Mesendoderm (in vitro differentiated cells): ENCODE results near the gene PITPNM3.
A peak's percentile ranks its signal among the peaks of the same experiment; 100 is the strongest.

Experiments
- DNase-seq: peaks from one replicate; pipeline ENCODE4 v3.0.0; 2013
- H2AK5ac ChIP-seq: 2 replicates; pipeline ENCODE4 v1.6.1; 2013; ENCODE audit warnings: low read length, inconsistent platforms
- H2BK120ac ChIP-seq: 2 replicates; pipeline ENCODE4 v1.6.1; 2013; ENCODE audit warnings: low read depth, mild to moderate bottlenecking, low read length, moderate library complexity, mixed read lengths
- H2BK15ac ChIP-seq: replicated peaks from 2 replicates; pipeline ENCODE4 v1.6.1; 2013; ENCODE audit warnings: low read depth, mild to moderate bottlenecking, moderate library complexity
- H2BK5ac ChIP-seq: 2 replicates; pipeline ENCODE4 v1.6.1; 2013; ENCODE audit warnings: low read length, inconsistent platforms
- H3K18ac ChIP-seq: 2 replicates; pipeline ENCODE4 v1.6.1; 2013; ENCODE audit warnings: mild to moderate bottlenecking, low read length, mixed read lengths
- H3K23ac ChIP-seq: one replicate; pipeline ENCODE4 v1.6.1; 2013; ENCODE audit warnings: low read length
- H3K27ac ChIP-seq: 2 replicates; pipeline ENCODE4 v1.5.1; 2013; ENCODE audit warnings: low read depth, mild to moderate bottlenecking, inconsistent platforms, low read length, moderate library complexity
- H3K27me3 ChIP-seq: 2 replicates; pipeline ENCODE4 v1.6.1; 2013; ENCODE audit warnings: low read length, control low read depth, mild to moderate bottlenecking, inconsistent platforms; ENCODE audit not compliant: insufficient read depth, poor library complexity
- H3K36me3 ChIP-seq: 2 replicates; pipeline ENCODE4 v1.6.1; 2013; ENCODE audit warnings: low read length, inconsistent platforms; ENCODE audit not compliant: control insufficient read depth, insufficient read depth
- H3K4ac ChIP-seq: one replicate; pipeline ENCODE4 v1.6.1; 2013; ENCODE audit warnings: low read depth, mild to moderate bottlenecking, low read length, moderate library complexity
- H3K4me1 ChIP-seq: 2 replicates; pipeline ENCODE4 v1.6.1; 2013; ENCODE audit warnings: low read depth, low read length, inconsistent platforms; ENCODE audit not compliant: control insufficient read depth
- H3K4me2 ChIP-seq: 2 replicates; pipeline ENCODE4 v1.6.1; 2013; ENCODE audit warnings: low read length
- H3K4me3 ChIP-seq: 2 replicates; pipeline ENCODE4 v1.5.1; 2013; ENCODE audit warnings: mild to moderate bottlenecking, low read length
- H3K56ac ChIP-seq: one replicate; pipeline ENCODE4 v1.6.1; 2013; ENCODE audit warnings: low read length
- H3K79me1 ChIP-seq: 2 replicates; pipeline ENCODE4 v1.6.1; 2013; ENCODE audit warnings: low read length, inconsistent platforms
- H3K79me2 ChIP-seq: 2 replicates; pipeline ENCODE4 v1.6.1; 2013; ENCODE audit warnings: mild to moderate bottlenecking, low read length; ENCODE audit not compliant: control insufficient read depth, insufficient read depth
- H3K9ac ChIP-seq: 2 replicates; pipeline ENCODE4 v1.6.1; 2013; ENCODE audit warnings: low read length, inconsistent platforms
- H4K5ac ChIP-seq: one replicate; pipeline ENCODE4 v1.6.1; 2013; ENCODE audit warnings: low read length
- H4K8ac ChIP-seq: one replicate; pipeline ENCODE4 v1.6.1; 2013; ENCODE audit warnings: low read depth, mild to moderate bottlenecking, control low read depth, low read length, moderate library complexity
- WGBS: extraction: QIAGEN DNeasy Blood & Tissue Kit; methylation state at CpG from one replicate; pipeline ENCODE4 v1.1.7; 2013; ENCODE audit warnings: low lambda C conversion rate, missing lambda C conversion rate; ENCODE audit not compliant: insufficient coverage; ENCODE audit errors: extremely low coverage; 5-methylcytosine and 5-hydroxymethylcytosine counted together

Gene PITPNM3

GRCh38 chr17:6456914-6457687 is 99.3 kb downstream of the PITPNM3 start:
- H3K4me2 ChIP-seq, result no peak overlapping the region
- H3K27me3 ChIP-seq, result no peaks in the 10 kb centered on the region
- H2BK5ac ChIP-seq, result no peak overlapping the region
- no peak overlapping the region for H3K9ac ChIP-seq
- H3K56ac ChIP-seq, result no peak overlapping the region
- no peaks in the 10 kb centered on the region for H3K79me2 ChIP-seq
- no peak overlapping the region for H4K8ac ChIP-seq
- no peaks in the 10 kb centered on the region for H3K79me1 ChIP-seq
- no peaks in the 10 kb centered on the region for H3K4me1 ChIP-seq
- no peak overlapping the region for H3K23ac ChIP-seq
- no peak overlapping the region for H3K4ac ChIP-seq
- H3K4me3 ChIP-seq, result no peak overlapping the region
- DNase-seq, result peak; percentile 41
- H2AK5ac ChIP-seq, result no peak overlapping the region
- no peak overlapping the region for H3K27ac ChIP-seq
- no peak overlapping the region for H2BK120ac ChIP-seq
- H2BK15ac ChIP-seq, result no peak overlapping the region
- no CpG with 5 or more reads among the region's 14 CpGs for WGBS
- H3K18ac ChIP-seq, result no peak overlapping the region
- H3K36me3 ChIP-seq, result no peaks in the 10 kb centered on the region
- H4K5ac ChIP-seq, result no peak overlapping the region

- no peak for DNase-seq
- no CpG with 5 or more reads among the region's 9 CpGs for WGBS
- Histone ChIP-seq H3K18ac (no peak overlapping the region), H2BK5ac (no peak overlapping the region), H4K8ac (no peak overlapping the region), H3K56ac (no peak overlapping the region), H3K23ac (no peak overlapping the region), H2BK120ac (no peak overlapping the region), H2AK5ac (no peak overlapping the region), H3K4me2 (no peak overlapping the region), H3K79me1 (no peaks in the 10 kb centered on the region), H3K79me2 (no peaks in the 10 kb centered on the region), H3K9ac (no peak overlapping the region), H3K27ac (no peak overlapping the region), H3K36me3 (no peaks in the 10 kb centered on the region), H3K4me1 (no peaks in the 10 kb centered on the region), H4K5ac (no peak overlapping the region), H2BK15ac (no peak overlapping the region), H3K4ac (no peak overlapping the region), H3K27me3 (no peaks in the 10 kb centered on the region), H3K4me3 (no peak overlapping the region)
Observed at GRCh38 chr17:6456321-6456720, 100.0 kb downstream of the PITPNM3 start.

- Histone ChIP-seq H2BK5ac (no peak overlapping the region), H3K27ac (no peak overlapping the region), H3K4me3 (peak overlapping the region; percentile 29), H4K5ac (no peak overlapping the region), H3K27me3 (no peaks in the 10 kb centered on the region), H3K4me2 (peak overlapping the region; percentile 83), H2BK120ac (no peak overlapping the region), H3K23ac (no peak overlapping the region), H2BK15ac (no peak overlapping the region), H3K4me1 (no peaks in the 10 kb centered on the region), H3K79me2 (no peaks in the 10 kb centered on the region), H3K36me3 (peaks cover 2% of the 10 kb centered on the region), H3K4ac (peak overlapping the region; percentile 8), H3K79me1 (no peaks in the 10 kb centered on the region), H3K18ac (peak overlapping the region; percentile 21), H2AK5ac (no peak overlapping the region), H3K9ac (peak overlapping the region; percentile 78), H3K56ac (peak overlapping the region; percentile 88), H4K8ac (no peak overlapping the region)
- no CpG with 5 or more reads among the region's 35 CpGs for WGBS
- DNase-seq, result peak; percentile 67
Observed at GRCh38 chr17:6455321-6455705, 101.0 kb downstream of the PITPNM3 start.

- H3K56ac ChIP-seq, result peak overlapping the region; percentile 88
- no peak overlapping the region for H3K23ac ChIP-seq
- H3K4me3 ChIP-seq, result peak overlapping the region; percentile 29
- H3K27ac ChIP-seq, result no peak overlapping the region
- H3K4me1 ChIP-seq, result no peaks in the 10 kb centered on the region
- peak overlapping the region; percentile 21 for H3K18ac ChIP-seq
- no peaks in the 10 kb centered on the region for H3K79me2 ChIP-seq
- H2AK5ac ChIP-seq, result no peak overlapping the region
- H3K4ac ChIP-seq, result peak overlapping the region; percentile 8
- DNase-seq, result peak; percentile 28
- WGBS, result no CpG with 5 or more reads among the region's 35 CpGs
- H3K79me1 ChIP-seq, result no peaks in the 10 kb centered on the region
- H4K8ac ChIP-seq, result no peak overlapping the region
- no peak overlapping the region for H2BK15ac ChIP-seq
- peaks cover 7% of the 10 kb centered on the region for H3K36me3 ChIP-seq
- no peak overlapping the region for H2BK5ac ChIP-seq
- no peak overlapping the region for H4K5ac ChIP-seq
- H3K4me2 ChIP-seq, result peak overlapping the region; percentile 83
- peak overlapping the region; percentile 78 for H3K9ac ChIP-seq
- H2BK120ac ChIP-seq, result no peak overlapping the region
- H3K27me3 ChIP-seq, result no peaks in the 10 kb centered on the region
Observed at GRCh38 chr17:6454495-6455320, 101.6 kb downstream of the PITPNM3 start.

GRCh38 chr17:6453279-6454024 is 102.9 kb downstream of the PITPNM3 start:
- no peak for DNase-seq
- no peak overlapping the region for H4K8ac ChIP-seq
- no peak overlapping the region for H3K27ac ChIP-seq
- H3K9ac ChIP-seq, result no peak overlapping the region
- no peaks in the 10 kb centered on the region for H3K4me1 ChIP-seq
- H3K18ac ChIP-seq, result no peak overlapping the region
- H2BK120ac ChIP-seq, result no peak overlapping the region
- no peak overlapping the region for H3K4me2 ChIP-seq
- H2BK5ac ChIP-seq, result no peak overlapping the region
- no peak overlapping the region for H3K23ac ChIP-seq
- H3K27me3 ChIP-seq, result no peaks in the 10 kb centered on the region
- no CpG with 5 or more reads among the region's 14 CpGs for WGBS
- H2AK5ac ChIP-seq, result no peak overlapping the region
- H2BK15ac ChIP-seq, result no peak overlapping the region
- H3K79me2 ChIP-seq, result no peaks in the 10 kb centered on the region
- H3K79me1 ChIP-seq, result no peaks in the 10 kb centered on the region
- no peak overlapping the region for H3K4ac ChIP-seq
- H3K36me3 ChIP-seq, result peaks cover 11% of the 10 kb centered on the region
- no peak overlapping the region for H3K56ac ChIP-seq
- H3K4me3 ChIP-seq, result no peak overlapping the region
- H4K5ac ChIP-seq, result no peak overlapping the region
